CD4-positive, alpha-beta T cell treated with Interleukin-17A for 4 hours (primary cell): ENCODE data around the gene KLHL14.
"Not testable (repeated sequence)": the region's sequence is repeated elsewhere in the genome, so short reads cannot be mapped to it uniquely, and the experiment has no call there.

Experiments used
- DNase-seq: peaks from one replicate; pipeline ENCODE4 v3.0.0-alpha.2; 2020; ENCODE audit warnings: mixed read lengths

KLHL14 gene

GRCh38 chr18:32711862-32712261 lies 61.0 kb downstream of the KLHL14 start:
- DNase-seq, result no peak

DNA sequence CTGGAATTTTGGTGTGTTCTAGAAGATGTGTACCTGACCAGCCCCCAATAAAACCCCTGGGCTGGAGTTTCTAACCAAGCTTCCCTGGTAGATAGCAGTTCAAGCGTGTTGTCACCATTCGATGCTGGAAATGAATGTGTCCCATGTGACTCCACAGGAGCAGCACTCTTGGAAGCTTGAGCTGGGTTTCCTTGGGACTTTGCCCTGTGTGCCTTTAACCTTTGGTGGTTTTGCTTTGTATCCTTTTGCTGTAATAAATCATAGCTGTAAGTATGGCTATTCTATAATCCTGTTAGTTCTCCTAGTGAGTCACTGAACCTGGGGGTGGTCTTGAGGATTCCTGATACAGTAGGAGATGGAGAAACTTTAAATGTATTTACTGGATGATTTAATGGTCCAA lies 65.2 kb downstream of the KLHL14 start:
- DNase-seq, result no peak

DNA sequence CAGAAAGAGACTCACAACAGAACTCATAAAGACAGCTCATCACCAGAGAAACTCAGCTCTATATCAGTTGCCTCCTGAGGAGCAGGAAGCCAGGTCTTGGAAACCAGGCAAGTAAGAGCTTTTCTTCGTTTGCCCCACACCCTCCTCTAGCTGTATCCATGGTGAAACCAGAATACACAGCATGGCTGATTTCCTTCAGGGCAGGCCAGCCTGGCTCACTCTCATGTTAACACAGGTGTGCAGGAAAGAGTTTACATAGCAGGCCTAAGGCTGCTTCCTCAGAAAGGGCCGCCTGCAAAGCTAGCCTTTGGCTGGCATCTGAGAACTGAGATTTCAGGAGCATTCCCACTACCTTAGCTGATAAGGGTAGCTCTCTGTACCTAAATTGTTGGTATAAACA lies 65.7 kb downstream of the KLHL14 start:
- no peak for DNase-seq

DNA sequence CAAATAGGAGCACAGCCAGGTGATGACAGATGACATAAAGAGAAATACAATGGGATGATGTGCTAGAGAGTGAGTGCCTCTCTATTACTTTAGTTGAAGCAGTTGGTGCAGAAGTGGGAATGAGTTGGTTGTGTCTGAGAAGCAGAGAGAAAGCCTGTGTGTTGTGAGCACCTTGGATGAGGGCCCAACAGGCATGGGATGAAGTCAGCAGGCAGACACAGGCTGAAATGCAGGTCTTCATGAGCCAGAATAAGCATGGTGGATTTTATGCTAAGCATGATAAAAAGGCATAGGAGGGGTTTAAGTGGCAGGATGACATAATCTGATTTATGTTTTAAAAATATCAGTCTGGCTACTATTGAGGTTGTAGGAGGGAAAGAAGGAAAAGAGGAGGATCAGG lies 71.5 kb downstream of the KLHL14 start:
- DNase-seq, result no peak

DNA sequence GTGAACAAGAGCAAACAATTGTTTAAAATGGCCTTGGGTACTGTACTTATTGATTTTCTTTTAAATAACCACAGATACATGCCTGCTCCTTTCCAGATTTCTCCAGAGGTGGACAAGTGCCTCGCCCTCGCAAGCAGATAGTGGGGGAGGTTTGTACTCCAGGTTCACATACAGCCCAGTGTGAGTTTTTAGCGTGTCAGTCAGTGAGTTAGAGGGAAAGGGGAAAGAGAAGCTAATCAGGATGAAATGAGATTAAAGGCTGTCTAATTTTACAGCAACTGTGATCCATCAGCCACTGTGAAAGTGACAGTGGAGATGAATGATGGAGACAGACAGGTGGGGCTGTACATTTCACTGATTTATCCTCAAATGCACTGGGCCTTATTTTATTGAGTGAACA lies 74.7 kb downstream of the KLHL14 start:
- no peak for DNase-seq

DNA sequence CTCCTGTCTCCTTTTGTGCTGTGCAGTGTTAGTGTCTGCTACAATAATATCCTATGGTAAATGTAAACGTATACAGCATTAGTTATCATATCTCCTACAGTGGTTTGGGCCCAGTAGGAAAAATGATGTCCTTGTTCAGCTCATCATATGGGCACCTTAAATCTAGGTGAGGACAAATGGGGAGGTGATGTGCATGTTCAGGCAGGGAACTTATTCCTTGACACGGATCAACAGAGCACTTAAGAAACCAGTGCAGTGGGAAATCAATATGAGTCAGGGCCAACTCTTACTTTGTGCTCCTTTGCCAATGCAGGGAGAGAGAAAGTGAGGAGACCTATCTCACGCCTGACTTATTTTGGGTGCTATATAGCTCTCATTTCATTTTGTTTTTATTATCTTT lies 76.4 kb downstream of the KLHL14 start:
- no peak for DNase-seq

DNA sequence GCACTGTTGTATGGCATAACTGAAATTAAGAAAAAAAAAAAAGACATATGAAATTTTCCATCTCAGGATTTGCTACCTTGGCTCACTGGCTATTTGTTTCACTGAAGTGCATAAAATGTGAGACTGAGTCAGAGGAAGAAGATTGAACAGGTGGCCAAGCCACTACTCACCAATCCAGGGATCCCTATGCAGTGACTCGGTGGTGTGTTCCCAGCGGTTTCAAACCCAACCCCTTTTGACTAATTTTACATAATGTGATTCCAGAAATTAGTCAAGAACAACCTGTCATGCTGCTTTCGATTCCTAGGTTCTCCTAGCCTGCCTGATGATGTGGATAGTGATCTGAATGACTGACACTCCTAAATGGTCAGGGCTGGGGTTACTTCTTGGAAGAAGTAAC lies 77.3 kb downstream of the KLHL14 start:
- DNase-seq, result no peak

- no peak for DNase-seq
Observed at GRCh38 chr18:32688821-32689220, 84.0 kb downstream of the KLHL14 start.

- no peak for DNase-seq
Observed at GRCh38 chr18:32684940-32685339, 87.9 kb downstream of the KLHL14 start.

GRCh38 chr18:32684096-32684495 lies 88.7 kb downstream of the KLHL14 start:
- no peak for DNase-seq

- DNase-seq, result no peak
Observed at GRCh38 chr18:32683044-32683443, 89.8 kb downstream of the KLHL14 start.

GRCh38 chr18:32677578-32677977 lies 95.2 kb downstream of the KLHL14 start:
- DNase-seq, result no peak

DNA sequence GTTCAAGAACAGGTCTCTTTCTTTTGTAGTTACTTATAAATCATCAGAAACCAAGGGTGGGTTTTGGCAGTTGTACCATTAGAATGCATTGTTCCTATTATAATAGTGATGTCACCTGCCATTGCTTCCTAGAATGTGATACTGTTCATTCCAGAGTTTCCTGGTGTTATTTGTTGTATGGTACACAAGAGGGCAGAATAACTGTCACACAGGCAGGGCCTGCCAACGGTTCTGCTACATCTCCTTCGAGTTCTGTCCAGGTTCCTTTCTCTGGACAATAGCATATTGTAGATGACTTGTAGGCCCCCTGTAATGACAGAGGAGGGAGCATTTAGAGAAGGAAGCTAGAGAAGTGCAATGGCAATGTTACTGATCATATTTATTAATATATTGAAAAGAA lies 98.3 kb downstream of the KLHL14 start:
- DNase-seq, result no peak

DNA sequence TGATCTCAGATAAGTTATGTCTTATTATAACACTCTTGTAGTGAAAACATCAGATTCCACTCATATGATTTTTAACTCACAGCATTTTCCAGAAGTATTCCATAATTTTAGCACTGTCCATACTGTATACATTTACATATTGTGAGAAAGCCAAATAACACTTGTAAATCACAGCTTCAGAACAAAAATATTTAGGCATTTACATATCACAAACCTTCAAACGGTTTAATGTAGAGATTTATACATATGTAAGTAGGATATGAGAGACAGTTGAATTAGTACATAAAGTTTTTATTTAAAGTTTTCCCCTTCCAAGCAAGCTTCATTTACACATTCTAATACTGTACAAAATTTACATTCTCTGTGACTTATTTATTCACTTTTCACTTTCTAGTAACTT lies 100.4 kb downstream of the KLHL14 start:
- no peak for DNase-seq

GRCh38 chr18:32670727-32671126 lies 102.1 kb downstream of the KLHL14 start:
- DNase-seq, result no peak

DNA sequence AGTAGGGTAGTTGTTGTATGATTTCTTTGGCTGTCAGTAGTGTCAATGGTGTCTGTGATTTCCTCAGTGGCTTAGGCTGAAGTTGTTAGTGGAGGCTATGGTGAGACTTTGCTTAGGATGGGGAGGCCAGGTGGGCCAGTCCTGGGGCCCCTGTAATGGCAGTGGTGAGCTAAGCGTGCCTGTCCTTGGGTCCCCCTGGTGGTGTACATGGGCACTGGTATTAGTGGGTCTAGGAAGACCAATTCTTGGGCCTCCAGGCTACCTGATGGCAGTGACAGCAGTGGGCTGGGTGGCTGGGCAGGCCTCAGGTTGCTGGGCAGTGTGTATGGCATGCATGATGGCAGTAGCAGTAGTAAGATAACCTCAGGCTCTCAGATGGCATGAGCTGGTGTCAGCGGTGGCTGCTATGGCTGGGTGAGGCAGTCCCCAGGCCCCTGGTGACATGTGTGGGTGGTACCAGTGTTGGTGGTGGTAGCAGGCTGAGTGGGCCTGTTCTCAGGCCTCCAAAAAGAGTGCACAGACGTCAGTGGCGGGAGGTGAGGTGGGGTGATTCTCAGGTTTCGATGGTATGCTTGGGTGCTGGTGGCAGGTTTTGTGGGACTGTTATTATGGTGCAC lies 103.2 kb downstream of the KLHL14 start:
- DNase-seq, result no peak

GRCh38 chr18:32668956-32669355 lies 103.9 kb downstream of the KLHL14 start:
- DNase-seq, result no peak

GRCh38 chr18:32661486-32662299 lies 111.1 kb downstream of the KLHL14 start:
- DNase-seq, result no peak

DNA sequence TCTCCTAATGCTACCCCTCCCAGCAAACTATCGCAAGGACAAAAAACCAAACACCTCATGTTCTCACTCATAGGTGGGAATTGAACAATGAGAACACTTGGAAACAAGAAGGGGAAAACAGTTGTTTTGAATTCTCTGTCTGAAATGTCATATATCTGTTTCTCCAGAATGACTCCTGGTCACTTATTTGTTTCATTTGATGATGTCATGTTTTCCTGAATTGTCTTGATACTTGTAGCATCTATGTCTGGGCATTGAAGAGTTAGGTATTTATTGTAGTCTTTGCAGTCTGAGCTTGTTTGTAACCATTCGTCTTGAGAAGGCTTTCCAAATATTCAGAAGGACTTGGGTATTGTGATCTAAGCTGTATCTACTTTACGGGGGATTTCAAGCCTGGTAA lies 118.3 kb downstream of the KLHL14 start:
- not testable (repeated sequence) for DNase-seq

DNA sequence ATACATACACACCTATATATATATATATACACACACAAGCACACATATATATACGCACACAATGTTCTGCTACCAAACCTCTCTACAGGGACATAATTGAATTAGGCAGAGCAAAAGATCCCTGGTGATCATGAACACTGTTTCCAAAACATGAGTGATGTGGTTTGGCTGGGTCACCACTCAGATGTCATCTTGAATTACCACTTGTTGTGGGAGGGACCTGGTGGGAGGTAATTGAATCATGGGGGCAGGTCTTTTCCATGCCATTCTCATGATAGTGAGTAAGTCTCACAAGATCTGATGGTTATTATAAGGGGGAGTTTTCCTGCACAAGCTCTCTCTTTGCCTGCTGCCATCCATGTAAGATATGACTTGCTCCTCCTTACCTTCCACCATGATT lies 135.2 kb downstream of the KLHL14 start:
- not testable (repeated sequence) for DNase-seq

- DNase-seq, result no peak
Observed at GRCh38 chr18:32637226-32637625, 135.6 kb downstream of the KLHL14 start.

GRCh38 chr18:32634876-32635431 lies 137.9 kb downstream of the KLHL14 start:
- DNase-seq, result no peak

DNA sequence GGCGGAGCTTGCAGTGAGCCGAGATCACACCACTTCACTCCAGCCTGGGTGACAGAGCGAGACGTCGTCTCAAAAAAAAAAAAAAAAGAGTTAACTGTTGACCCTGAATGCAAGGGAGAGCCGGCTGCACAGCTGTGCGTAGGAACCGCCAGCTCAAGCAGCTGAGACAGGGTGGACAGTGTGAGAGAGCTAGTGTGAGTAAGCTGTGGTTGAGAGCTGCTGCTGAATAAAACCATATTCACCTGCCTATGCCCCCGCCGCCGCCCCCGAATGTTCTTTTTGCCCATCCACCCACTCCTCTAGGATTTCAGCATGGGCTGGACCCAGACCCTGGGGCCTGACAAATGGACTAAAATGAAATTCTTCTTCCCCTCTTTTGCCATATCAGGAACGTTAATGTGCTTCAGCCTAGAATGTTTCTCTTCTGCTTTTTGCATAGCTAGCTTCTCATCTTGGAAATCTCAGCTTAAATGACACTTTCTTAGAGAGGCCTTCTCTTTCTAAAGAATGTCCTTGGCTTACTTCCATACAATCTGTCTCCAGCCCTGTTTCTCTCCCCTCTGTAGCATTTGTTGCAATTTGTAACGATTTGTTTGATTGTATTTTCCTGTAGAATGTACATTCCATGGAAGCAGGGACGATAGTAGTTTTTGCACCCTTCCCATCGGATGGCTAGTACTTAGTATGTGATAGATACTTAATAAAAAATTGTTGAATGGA lies 142.7 kb downstream of the KLHL14 start:
- no peak for DNase-seq

DNA sequence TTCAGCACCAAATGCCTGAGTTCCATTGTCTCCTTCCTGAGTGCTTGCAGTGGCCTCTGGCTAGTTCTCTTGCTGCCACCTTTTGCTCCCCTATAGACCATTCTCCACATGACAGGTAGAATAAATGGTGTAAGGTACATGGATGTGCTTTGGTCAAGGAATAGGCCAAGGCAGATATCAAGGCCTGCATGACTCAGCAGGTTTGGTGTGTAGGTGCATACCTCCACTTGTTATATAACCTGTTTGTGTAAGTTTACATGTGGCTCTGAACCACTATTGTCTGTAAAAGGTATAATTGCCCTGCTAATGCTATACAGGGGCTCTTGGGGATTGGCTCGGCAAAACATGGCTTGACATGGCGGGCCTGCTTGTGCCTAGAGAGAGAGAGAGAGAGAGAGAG lies 143.5 kb downstream of the KLHL14 start:
- DNase-seq, result no peak
